Tibial nerve (tissue), 4 donors: Measurements from ENCODE around the gene WDR70. TPM values are rescaled to one million over a fixed set of nuclear protein-coding genes. Genes with fewer than 3 reads are reported as not detected.

Experiments
- DNase-seq, 2 donors: peaks; one replicate each; pipeline ENCODE4 v3.0.0-alpha.2; 2019; ENCODE audit warnings: low spot score in 2 of 2
- H3K27ac ChIP-seq, 4 donors: fragments of 200-600 bp; sonication (generic) in 3 of 4; one replicate each; pipeline ENCODE4 v1.5.1; 2017 to 2019; ENCODE audit warnings: mild to moderate bottlenecking in 1 of 4
- H3K27me3 ChIP-seq, 2 donors: fragments of 200-600 bp; sonication (generic) in 1 of 2; one replicate each; pipeline versions ENCODE4 v1.5.1 to v1.6.0; 2017 to 2019
- H3K36me3 ChIP-seq, 3 donors: fragments of 200-600 bp; sonication (generic); one replicate each; pipeline ENCODE4 v1.5.1; 2018 to 2019
- H3K4me1 ChIP-seq, 4 donors: fragments of 200-600 bp; sonication (generic) in 3 of 4; one replicate each; pipeline ENCODE4 v1.5.1; 2017 to 2019
- H3K4me3 ChIP-seq, 4 donors: fragments of 200-600 bp; sonication (generic) in 3 of 4; one replicate each; pipeline ENCODE4 v1.5.1; 2017 to 2019; ENCODE audit warnings: mild to moderate bottlenecking in 1 of 4, moderate library complexity in 1 of 4
- H3K9me3 ChIP-seq, 4 donors: fragments of 200-600 bp; sonication (generic) in 3 of 4; one replicate each; pipeline ENCODE4 v1.5.1; 2017 to 2019
- EP300 ChIP-seq, 2 donors: sonication (generic); formaldehyde crosslinking; IDR thresholded peaks; one replicate each; pipeline ENCODE4 v1.6.1; 2017; ENCODE audit warnings: antibody characterized with exemption in 2 of 2, mild to moderate bottlenecking in 1 of 2
- POLR2A ChIP-seq, 2 donors: fragments of 450-650 bp; IDR thresholded peaks; one replicate each; pipeline ENCODE4 v1.6.1; 2017; ENCODE audit warnings: antibody characterized with exemption in 2 of 2, mild to moderate bottlenecking in 2 of 2, moderate library complexity in 2 of 2
- WGBS, 2 donors: methylation state at CpG; one replicate each; pipeline ENCODE4 v1.1.5; 2018; 5-methylcytosine and 5-hydroxymethylcytosine counted together
- total RNA-seq, 4 donors: library from RNA; depleted of rRNA; stranded (reverse); fragments of >200 nt; gene quantifications; one replicate each; pipeline ENCODE4 v1.1.0, GENCODE V29; 2016
- TF ChIP-seq, protein P1 (sequence below), 5 experiments: fragments of 200-600 bp in 3 of 5; fragments of 450-650 bp in 2 of 5; sonication (generic) in 3 of 5; IDR thresholded peaks; one replicate each; pipeline ENCODE4 v1.5.1; 2016 to 2019; ENCODE audit warnings: antibody characterized with exemption in 5 of 5, mild to moderate bottlenecking in 3 of 5, moderate library complexity in 2 of 5

The WDR70 gene
- total RNA-seq, 4 donors from 2014 or later = 35.1 to 68.6 (median 47.4) TPM

DNA sequence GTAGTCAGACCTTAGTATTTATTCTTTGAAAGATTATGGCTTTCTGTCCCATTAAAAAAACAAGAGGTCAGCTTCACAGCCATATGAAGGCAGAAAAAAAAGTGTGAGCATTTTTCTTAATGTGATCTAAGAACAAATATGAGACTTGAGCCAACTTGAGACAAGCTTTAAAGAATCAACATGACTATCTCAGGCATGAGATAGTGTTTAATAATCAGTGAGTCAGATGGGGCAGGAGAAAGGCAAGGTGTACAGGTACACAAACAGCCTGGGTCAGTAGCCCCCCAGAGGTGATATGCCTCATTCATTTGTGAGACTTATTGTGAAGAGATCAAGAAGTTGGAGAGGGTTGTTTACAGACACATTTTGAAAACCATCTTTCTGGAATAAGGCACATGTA is 377.1 kb downstream of the WDR70 start:
- H3K9me3 ChIP-seq = peaks cover 0 to 19% (median 0%) of the 10 kb centered on the region in 4 donors
- TF ChIP-seq POLR2A (IDR thresholded peaks at IDR 0.05) = no peak
- TF ChIP-seq EP300 (IDR thresholded peaks at IDR 0.05) = no peak
- TF ChIP-seq, protein P1, sequence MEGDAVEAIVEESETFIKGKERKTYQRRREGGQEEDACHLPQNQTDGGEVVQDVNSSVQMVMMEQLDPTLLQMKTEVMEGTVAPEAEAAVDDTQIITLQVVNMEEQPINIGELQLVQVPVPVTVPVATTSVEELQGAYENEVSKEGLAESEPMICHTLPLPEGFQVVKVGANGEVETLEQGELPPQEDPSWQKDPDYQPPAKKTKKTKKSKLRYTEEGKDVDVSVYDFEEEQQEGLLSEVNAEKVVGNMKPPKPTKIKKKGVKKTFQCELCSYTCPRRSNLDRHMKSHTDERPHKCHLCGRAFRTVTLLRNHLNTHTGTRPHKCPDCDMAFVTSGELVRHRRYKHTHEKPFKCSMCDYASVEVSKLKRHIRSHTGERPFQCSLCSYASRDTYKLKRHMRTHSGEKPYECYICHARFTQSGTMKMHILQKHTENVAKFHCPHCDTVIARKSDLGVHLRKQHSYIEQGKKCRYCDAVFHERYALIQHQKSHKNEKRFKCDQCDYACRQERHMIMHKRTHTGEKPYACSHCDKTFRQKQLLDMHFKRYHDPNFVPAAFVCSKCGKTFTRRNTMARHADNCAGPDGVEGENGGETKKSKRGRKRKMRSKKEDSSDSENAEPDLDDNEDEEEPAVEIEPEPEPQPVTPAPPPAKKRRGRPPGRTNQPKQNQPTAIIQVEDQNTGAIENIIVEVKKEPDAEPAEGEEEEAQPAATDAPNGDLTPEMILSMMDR (IDR thresholded peaks at IDR 0.05) = no peak
- DNase-seq = no peak
- H3K4me1 ChIP-seq = no peaks in the 10 kb centered on the region
- H3K4me3 ChIP-seq = no peak overlapping the region
- H3K27me3 ChIP-seq = no peaks in the 10 kb centered on the region
- no peak overlapping the region for H3K27ac ChIP-seq
- H3K36me3 ChIP-seq = peaks cover 0 to 36% (median 0%) of the 10 kb centered on the region in 3 donors

DNA sequence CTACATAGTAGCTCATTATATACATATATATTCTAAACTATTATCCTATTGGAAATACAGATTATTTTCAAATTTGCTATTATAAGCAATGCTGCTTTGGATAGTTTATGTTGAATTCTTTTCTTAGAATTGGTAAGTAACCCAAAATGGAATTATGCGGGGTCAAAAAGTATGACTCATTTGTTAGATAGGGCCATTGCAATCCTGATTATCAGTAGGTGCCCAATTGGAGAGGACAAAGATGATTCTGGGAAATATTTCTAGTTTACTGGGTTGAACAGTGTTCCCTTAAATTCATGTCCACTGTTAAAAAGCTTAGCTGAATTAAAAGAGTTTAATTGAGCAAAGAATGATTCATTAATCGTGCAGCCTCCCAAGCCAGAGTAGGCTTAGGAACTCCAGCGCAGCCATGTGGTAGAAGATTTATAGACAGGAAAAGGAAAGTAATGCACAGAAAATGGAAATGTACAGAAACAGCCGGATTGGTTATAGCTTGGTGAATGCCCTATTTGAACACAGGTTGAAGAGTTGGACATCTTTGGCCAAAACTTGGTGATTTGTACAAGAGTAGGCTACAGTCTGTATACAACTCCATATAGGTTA is 379.0 kb downstream of the WDR70 start:
- TF ChIP-seq EP300 (IDR thresholded peaks at IDR 0.05) = no peak
- TF ChIP-seq, protein P1 (IDR thresholded peaks at IDR 0.05) = no peak
- no peak for TF ChIP-seq POLR2A (IDR thresholded peaks at IDR 0.05)
- H3K4me1 ChIP-seq = no peaks in the 10 kb centered on the region
- WGBS, 2 donors = 90 to 94% methylated on average over 4 of the region's 4 CpGs
- no peak for DNase-seq
- H3K27ac ChIP-seq = no peak overlapping the region
- H3K36me3 ChIP-seq = peaks cover 0 to 28% (median 0%) of the 10 kb centered on the region in 3 donors
- no peaks in the 10 kb centered on the region for H3K27me3 ChIP-seq
- no peak overlapping the region for H3K4me3 ChIP-seq
- peaks cover 0 to 19% (median 0%) of the 10 kb centered on the region in 4 donors for H3K9me3 ChIP-seq

DNA sequence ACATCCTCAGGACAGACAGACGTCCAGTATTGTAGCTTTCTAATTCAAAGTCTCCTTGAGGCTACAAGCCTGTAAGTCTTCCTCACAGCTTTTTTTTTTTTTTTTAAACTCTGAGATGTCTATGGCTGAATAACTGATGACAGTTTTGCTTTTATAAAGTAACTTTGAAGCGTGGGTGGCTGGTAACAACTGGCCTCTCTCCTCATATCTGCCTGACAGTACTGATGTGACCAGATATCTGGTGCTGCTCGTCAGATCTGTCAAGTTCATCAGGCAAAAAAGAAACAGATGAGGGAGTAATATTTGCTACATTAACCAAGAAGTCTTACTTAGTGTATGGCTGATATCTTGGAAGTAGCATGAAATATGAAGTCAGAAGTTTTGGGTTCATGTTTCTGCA is 388.1 kb downstream of the WDR70 start:
- TF ChIP-seq, protein P1 (IDR thresholded peaks at IDR 0.05) = no peak
- no peak for TF ChIP-seq EP300 (IDR thresholded peaks at IDR 0.05)
- no peak for TF ChIP-seq POLR2A (IDR thresholded peaks at IDR 0.05)
- no peak for DNase-seq
- Histone ChIP-seq H3K27me3 (no peaks in the 10 kb centered on the region), H3K9me3 (no peaks in the 10 kb centered on the region), H3K4me3 (no peak overlapping the region), H3K4me1 (peaks cover 0 to 4% (median 0%) of the 10 kb centered on the region in 4 donors), H3K27ac (no peak overlapping the region), H3K36me3 (no peaks in the 10 kb centered on the region)
- 87 to 89% methylated on average over 3 of the region's 3 CpGs for WGBS, 2 donors

GRCh38 chr5:37767961-37768360 is 388.8 kb downstream of the WDR70 start:
- peaks cover 0 to 4% (median 0%) of the 10 kb centered on the region in 4 donors for H3K4me1 ChIP-seq
- no peaks in the 10 kb centered on the region for H3K9me3 ChIP-seq
- H3K4me3 ChIP-seq = no peak overlapping the region
- no peak for DNase-seq
- H3K27ac ChIP-seq = no peak overlapping the region
- H3K27me3 ChIP-seq = no peaks in the 10 kb centered on the region
- H3K36me3 ChIP-seq = no peaks in the 10 kb centered on the region
- 47 to 61% methylated on average over 4 of the region's 4 CpGs for WGBS, 2 donors
- TF ChIP-seq POLR2A (IDR thresholded peaks at IDR 0.05) (no peak), EP300 (IDR thresholded peaks at IDR 0.05) (no peak)
- TF ChIP-seq, protein P1 (IDR thresholded peaks at IDR 0.05) = no peak

DNA sequence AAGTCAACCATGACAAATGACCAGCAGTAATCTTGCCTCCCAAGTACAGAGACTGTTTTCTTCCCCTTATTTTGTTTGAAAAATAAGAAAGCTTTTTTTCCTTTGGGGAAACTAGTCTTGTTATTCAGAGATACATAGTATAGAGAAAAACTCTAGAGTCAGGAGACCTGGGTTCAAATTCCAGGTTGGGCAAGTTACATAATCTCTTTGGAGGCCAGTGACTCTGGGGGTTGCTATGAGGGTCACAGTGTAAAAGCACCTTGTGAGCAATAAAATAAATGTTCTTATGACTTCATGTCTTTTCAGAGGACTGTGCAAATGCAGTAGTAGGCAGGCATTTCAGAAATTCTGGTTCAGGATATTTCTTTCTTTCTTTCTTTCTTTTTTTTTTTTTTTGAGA is 389.3 kb downstream of the WDR70 start:
- Histone ChIP-seq H3K27ac (peak overlapping the region in 1 of 4 donors; percentile 49), H3K9me3 (no peaks in the 10 kb centered on the region), H3K4me1 (peaks cover 0 to 4% (median 0%) of the 10 kb centered on the region in 4 donors), H3K4me3 (no peak overlapping the region), H3K36me3 (no peaks in the 10 kb centered on the region), H3K27me3 (no peaks in the 10 kb centered on the region)
- TF ChIP-seq, protein P1 (IDR thresholded peaks at IDR 0.05) = no peak
- TF ChIP-seq POLR2A (IDR thresholded peaks at IDR 0.05) (no peak), EP300 (IDR thresholded peaks at IDR 0.05) (no peak)
- no peak for DNase-seq
